Mesenchymal stem cell (in vitro differentiated cells and primary cell): ENCODE results near the gene CROT.

Experiments
- DNase-seq: peaks from one replicate; pipeline ENCODE4 v3.0.0-alpha.2; 2013
- H2AFZ ChIP-seq: one replicate; pipeline ENCODE4 v1.6.1; 2013; ENCODE audit warnings: low read depth, mild to moderate bottlenecking, control low read depth, inconsistent platforms, low read length, moderate library complexity
- H2AK5ac ChIP-seq: 2 replicates; pipeline ENCODE4 v1.6.1; 2013; ENCODE audit warnings: low read length, moderate library complexity, mild to moderate bottlenecking, inconsistent platforms; ENCODE audit not compliant: severe bottlenecking
- H2BK120ac ChIP-seq: one replicate; pipeline ENCODE4 v1.6.1; 2013; ENCODE audit warnings: low read depth, mild to moderate bottlenecking, inconsistent platforms, low read length, moderate library complexity
- H2BK12ac ChIP-seq, 2 experiments: one replicate each; pipeline ENCODE4 v1.6.1; 2013; ENCODE audit warnings: inconsistent platforms in 2 of 2, low read length in 2 of 2, mild to moderate bottlenecking in 2 of 2, moderate library complexity in 2 of 2, control low read depth in 1 of 2
- H2BK15ac ChIP-seq: one replicate; pipeline ENCODE4 v1.6.1; 2013; ENCODE audit warnings: mild to moderate bottlenecking, low read depth, inconsistent platforms; ENCODE audit not compliant: poor library complexity, severe bottlenecking
- H2BK5ac ChIP-seq: 2 replicates; pipeline ENCODE4 v1.6.1; 2013; ENCODE audit warnings: low read depth, mild to moderate bottlenecking, low read length, control low read depth, inconsistent platforms; ENCODE audit not compliant: poor library complexity, severe bottlenecking
- H3K14ac ChIP-seq, 2 experiments: one replicate each; pipeline ENCODE4 v1.6.1; 2013; ENCODE audit warnings: inconsistent platforms in 2 of 2, low read length in 2 of 2, control low read depth in 1 of 2, mild to moderate bottlenecking in 1 of 2, moderate library complexity in 1 of 2
- H3K18ac ChIP-seq, 2 experiments: one replicate each; pipeline ENCODE4 v1.6.1; 2013; ENCODE audit warnings: inconsistent platforms in 2 of 2, low read length in 2 of 2, control low read depth in 1 of 2, low read depth in 1 of 2, mild to moderate bottlenecking in 1 of 2
- H3K23ac ChIP-seq, 2 experiments: one replicate each; pipeline ENCODE4 v1.6.1; 2013; ENCODE audit warnings: inconsistent platforms in 2 of 2, low read length in 2 of 2, mild to moderate bottlenecking in 2 of 2, moderate library complexity in 2 of 2, control low read depth in 1 of 2
- H3K27ac ChIP-seq: 2 replicates; pipeline ENCODE4 v1.5.1; 2013; ENCODE audit warnings: mild to moderate bottlenecking, moderate library complexity, low read length, control low read depth, inconsistent platforms; ENCODE audit not compliant: poor library complexity, severe bottlenecking
- H3K27me3 ChIP-seq, 2 experiments: 2 replicates each; pipeline versions ENCODE4 v1.6.1 to v1.7.0; 2013; ENCODE audit warnings: low read length in 2 of 2, mild to moderate bottlenecking in 2 of 2, moderate library complexity in 2 of 2, control low read depth in 1 of 2, inconsistent platforms in 1 of 2; ENCODE audit not compliant: control insufficient read depth in 1 of 2, insufficient read depth in 1 of 2
- H3K36me3 ChIP-seq, 2 experiments: 2 replicates each; pipeline versions ENCODE4 v1.6.1 to v1.7.0; 2013; ENCODE audit warnings: low read length in 2 of 2, control low read depth in 1 of 2, inconsistent platforms in 1 of 2, low read depth in 1 of 2, mild to moderate bottlenecking in 1 of 2; ENCODE audit not compliant: insufficient read depth in 2 of 2, control insufficient read depth in 1 of 2
- H3K4ac ChIP-seq, 2 experiments: one replicate each; pipeline ENCODE4 v1.6.1; 2013; ENCODE audit warnings: inconsistent platforms in 2 of 2, low read length in 2 of 2, mild to moderate bottlenecking in 2 of 2, moderate library complexity in 2 of 2, control low read depth in 1 of 2, low read depth in 1 of 2
- H3K4me1 ChIP-seq: 2 replicates; pipeline ENCODE4 v1.6.1; 2013; ENCODE audit warnings: low read depth, low read length, control low read depth; ENCODE audit not compliant: control insufficient read depth, insufficient read depth
- H3K4me2 ChIP-seq: 2 replicates; pipeline ENCODE4 v1.6.1; 2013; ENCODE audit warnings: low read length, mild to moderate bottlenecking, inconsistent platforms; ENCODE audit not compliant: poor library complexity, severe bottlenecking
- H3K4me3 ChIP-seq, 2 experiments: 2 replicates each; pipeline versions ENCODE4 v1.5.1 to v1.7.0; 2013; ENCODE audit warnings: low read length in 2 of 2, mild to moderate bottlenecking in 2 of 2, control low read depth in 1 of 2, low read depth in 1 of 2; ENCODE audit not compliant: insufficient read depth in 1 of 2
- H3K79me1 ChIP-seq: replicated peaks from 2 replicates; pipeline ENCODE4 v1.6.1; 2013; ENCODE audit warnings: mild to moderate bottlenecking, control low read depth, low read length, inconsistent platforms; ENCODE audit not compliant: poor library complexity, severe bottlenecking
- H3K9ac ChIP-seq: 2 replicates; pipeline ENCODE4 v1.7.0; 2013; ENCODE audit warnings: mild to moderate bottlenecking, low read length, moderate library complexity
- H3K9me3 ChIP-seq: 2 replicates; pipeline ENCODE4 v1.7.0; 2013; ENCODE audit warnings: mild to moderate bottlenecking, low read length; ENCODE audit not compliant: control insufficient read depth
- H4K8ac ChIP-seq: one replicate; pipeline ENCODE4 v1.6.1; 2013; ENCODE audit warnings: inconsistent platforms, mild to moderate bottlenecking, low read length, moderate library complexity
- H4K91ac ChIP-seq: one replicate; pipeline ENCODE4 v1.6.1; 2013; ENCODE audit warnings: mild to moderate bottlenecking, low read length, inconsistent platforms
- WGBS: methylation state at CpG from one replicate; pipeline ENCODE4 v1.1.7; 2013; ENCODE audit warnings: mixed read lengths; 5-methylcytosine and 5-hydroxymethylcytosine counted together

Gene CROT

GRCh38 chr7:87370660-87371180 lies 25.3 kb downstream of the CROT start:
- H2BK120ac ChIP-seq: no peak overlapping the region

DNA sequence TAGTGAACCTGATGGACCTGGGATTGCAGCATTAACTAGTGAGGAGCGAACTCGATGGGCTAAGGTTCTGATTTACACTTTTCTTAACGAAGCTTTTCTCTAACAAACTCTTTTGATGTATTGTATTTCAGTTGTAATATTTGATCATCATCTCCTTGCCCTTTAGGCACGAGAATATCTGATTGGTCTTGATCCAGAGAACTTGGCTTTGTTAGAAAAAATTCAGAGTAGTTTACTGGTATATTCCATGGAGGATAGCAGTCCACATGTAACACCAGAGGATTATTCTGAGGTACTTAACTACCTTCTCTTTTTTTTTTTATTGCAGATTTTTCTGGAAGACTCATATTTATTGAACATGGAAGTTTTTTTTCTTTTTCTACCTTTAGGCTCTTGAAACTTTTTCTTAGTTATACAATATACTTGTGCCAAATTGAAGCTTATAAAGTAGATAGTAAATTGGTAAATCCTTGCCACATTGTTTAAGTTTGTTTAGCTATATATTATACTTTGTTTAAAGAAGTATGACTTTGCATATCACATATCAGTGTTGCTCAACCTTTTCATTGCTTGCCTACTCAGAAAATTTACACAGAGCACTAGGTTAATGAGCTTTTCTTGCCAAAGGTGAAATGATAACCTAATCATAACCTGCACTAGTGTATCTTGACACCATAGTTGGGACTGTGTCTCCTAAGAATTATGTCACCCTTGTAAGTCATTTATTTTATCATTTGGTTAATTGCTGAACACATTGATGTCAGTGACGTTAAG lies 30.4 kb downstream of the CROT start:
- Histone ChIP-seq H3K4me1 (no peaks in the 10 kb centered on the region), H4K91ac (no peak overlapping the region), H3K18ac (no peak overlapping the region), H2BK12ac (no peak overlapping the region), H3K27me3 (no peaks in the 10 kb centered on the region), H3K14ac (no peak overlapping the region), H3K4ac (no peak overlapping the region), H3K27ac (no peak overlapping the region), H3K4me3 (no peak overlapping the region), H3K4me2 (no peak overlapping the region), H3K23ac (no peak overlapping the region), H2BK5ac (no peak overlapping the region), H2BK120ac (no peak overlapping the region), H3K9me3 (no peaks in the 10 kb centered on the region), H3K79me1 (no peaks in the 10 kb centered on the region), H4K8ac (no peak overlapping the region), H2BK15ac (no peak overlapping the region), H3K9ac (no peak overlapping the region), H2AFZ (no peak overlapping the region), H3K36me3 (peaks cover 0 to 4% of the 10 kb centered on the region in 2 experiments), H2AK5ac (no peak overlapping the region)
- 100% methylated on average over 3 of the region's 5 CpGs for WGBS
- DNase-seq: no peak

More at GRCh38 chr7:87370660-87371180, 25.3 kb downstream of the CROT start:
- H3K4ac ChIP-seq: no peak overlapping the region
- H3K4me2 ChIP-seq: no peak overlapping the region
- H3K79me1 ChIP-seq: no peaks in the 10 kb centered on the region
- H2BK15ac ChIP-seq: no peak overlapping the region
- no peak overlapping the region for H3K18ac ChIP-seq
- no peaks in the 10 kb centered on the region for H3K9me3 ChIP-seq
- DNase-seq: peak; percentile 58
- H2BK5ac ChIP-seq: no peak overlapping the region
- no peak overlapping the region for H2AK5ac ChIP-seq
- WGBS: no CpG with 5 or more reads among the region's 1 CpG
- H4K91ac ChIP-seq: no peak overlapping the region
- no peaks in the 10 kb centered on the region for H3K4me1 ChIP-seq
- H3K27ac ChIP-seq: no peak overlapping the region
- no peak overlapping the region for H3K4me3 ChIP-seq
- H2BK12ac ChIP-seq: no peak overlapping the region
- H3K36me3 ChIP-seq: peaks cover under 1 to 13% of the 10 kb centered on the region in 2 experiments
- no peak overlapping the region for H2AFZ ChIP-seq
- no peak overlapping the region for H3K23ac ChIP-seq
- H3K9ac ChIP-seq: no peak overlapping the region
- H3K14ac ChIP-seq: no peak overlapping the region
- H3K27me3 ChIP-seq: no peaks in the 10 kb centered on the region
- no peak overlapping the region for H4K8ac ChIP-seq

DNA sequence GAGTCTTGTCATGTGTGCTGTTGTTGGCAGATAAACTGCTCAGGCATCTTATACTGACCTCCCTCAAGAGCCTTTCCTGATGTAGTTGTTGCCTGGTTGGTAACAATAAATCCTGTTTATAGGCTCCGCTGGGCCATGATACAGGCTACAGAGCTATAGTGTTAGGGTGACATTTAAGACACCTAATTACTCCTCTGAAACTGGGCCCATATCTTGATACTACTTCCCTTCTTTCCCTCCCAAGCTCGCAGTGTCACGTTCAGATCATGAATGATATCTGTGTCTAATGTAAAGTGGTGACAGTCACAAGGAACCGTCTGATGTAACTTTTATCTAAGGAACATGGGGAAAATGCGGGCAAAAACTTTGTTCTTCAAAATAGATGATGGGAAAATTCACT lies 35.4 kb downstream of the CROT start:
- Histone ChIP-seq H2BK5ac (no peak overlapping the region), H3K14ac (no peak overlapping the region), H2AFZ (no peak overlapping the region), H3K27me3 (no peaks in the 10 kb centered on the region), H2AK5ac (no peak overlapping the region), H3K23ac (no peak overlapping the region), H3K4me2 (no peak overlapping the region), H3K4me1 (no peaks in the 10 kb centered on the region), H3K9ac (no peak overlapping the region), H2BK15ac (no peak overlapping the region), H3K4ac (no peak overlapping the region), H3K27ac (no peak overlapping the region), H3K4me3 (no peak overlapping the region), H2BK12ac (no peak overlapping the region), H3K36me3 (peaks cover 4 to 24% of the 10 kb centered on the region in 2 experiments), H4K91ac (no peak overlapping the region), H3K79me1 (no peaks in the 10 kb centered on the region), H3K9me3 (no peaks in the 10 kb centered on the region), H4K8ac (no peak overlapping the region), H2BK120ac (no peak overlapping the region), H3K18ac (no peak overlapping the region)
- DNase-seq: no peak
- 100% methylated on average over 1 of the region's 5 CpGs for WGBS

DNA sequence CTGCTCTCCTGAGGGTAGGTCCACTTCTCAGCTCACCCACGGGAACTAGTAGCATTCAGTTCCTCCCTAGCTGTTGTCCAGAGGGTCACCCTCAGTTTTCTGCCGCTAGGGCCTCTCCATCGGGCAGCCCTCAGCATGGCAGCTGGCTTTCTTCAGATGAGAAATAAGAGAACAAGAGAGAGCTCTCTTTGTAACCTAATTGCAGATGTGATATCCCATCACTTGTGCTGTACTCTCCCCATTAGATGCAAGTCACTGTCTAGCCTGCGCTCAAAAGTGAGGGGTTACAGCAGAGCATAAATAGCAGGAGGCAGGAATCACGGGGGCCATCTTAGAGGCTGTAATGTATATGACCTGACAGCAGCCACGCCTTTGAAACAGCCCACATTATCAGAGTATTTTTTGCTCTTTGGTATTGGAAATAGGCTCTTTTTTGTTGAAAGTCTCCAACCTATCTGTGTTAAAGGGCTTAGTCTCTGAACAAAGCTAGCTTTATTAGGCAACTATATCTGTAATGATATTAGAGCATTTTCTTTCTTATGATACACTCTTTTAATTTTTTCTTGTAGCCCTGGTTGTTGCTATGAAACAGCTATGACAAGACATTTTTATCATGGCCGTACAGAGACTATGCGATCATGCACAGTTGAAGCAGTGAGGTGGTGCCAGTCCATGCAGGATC lies 45.7 kb downstream of the CROT start:
- no peak overlapping the region for H2BK120ac ChIP-seq
- H2BK5ac ChIP-seq: no peak overlapping the region
- H2AFZ ChIP-seq: no peak overlapping the region
- H3K18ac ChIP-seq: no peak overlapping the region
- DNase-seq: no peak
- H3K23ac ChIP-seq: no peak overlapping the region
- H3K79me1 ChIP-seq: no peaks in the 10 kb centered on the region
- H3K4me3 ChIP-seq: no peak overlapping the region
- no peaks in the 10 kb centered on the region for H3K9me3 ChIP-seq
- H3K36me3 ChIP-seq: peaks cover 4 to 29% of the 10 kb centered on the region in 2 experiments
- no peaks in the 10 kb centered on the region for H3K27me3 ChIP-seq
- WGBS: 98% methylated on average over 7 of the region's 8 CpGs
- H2AK5ac ChIP-seq: no peak overlapping the region
- no peak overlapping the region for H3K4ac ChIP-seq
- no peak overlapping the region for H4K8ac ChIP-seq
- no peak overlapping the region for H3K27ac ChIP-seq
- H3K9ac ChIP-seq: no peak overlapping the region
- no peak overlapping the region for H2BK12ac ChIP-seq
- no peak overlapping the region for H4K91ac ChIP-seq
- H3K4me1 ChIP-seq: no peaks in the 10 kb centered on the region
- H3K14ac ChIP-seq: no peak overlapping the region
- no peak overlapping the region for H3K4me2 ChIP-seq
- no peak overlapping the region for H2BK15ac ChIP-seq
